Ovary (tissue), 9 donors: ENCODE data around the gene AP1B1. TPM values are rescaled to one million over a fixed set of nuclear protein-coding genes. Genes with fewer than 3 reads are reported as not detected.

Source experiments
- DNase-seq, 5 donors: peaks; one replicate each; pipeline ENCODE4 v3.0.0-alpha.2; 2019 to 2020
- H3K27ac ChIP-seq, 2 donors: fragments of 200-600 bp; one replicate each; pipeline versions ENCODE4 v1.5.1 to v1.8.0; 2019 to 2022
- H3K27me3 ChIP-seq: fragments of 200-600 bp; one replicate; pipeline ENCODE4 v1.8.0; 2022
- H3K36me3 ChIP-seq: fragments of 200-600 bp; sonication (generic); one replicate; pipeline ENCODE4 v1.5.1; 2019
- H3K4me1 ChIP-seq: one replicate; pipeline ENCODE4 v1.8.1; 2013; ENCODE audit warnings: mild to moderate bottlenecking, moderate library complexity; ENCODE audit not compliant: insufficient read depth
- H3K4me3 ChIP-seq: fragments of 200-600 bp; sonication (generic); one replicate; pipeline ENCODE4 v1.5.1; 2017
- H3K9me3 ChIP-seq, 2 donors: fragments of 200-600 bp in 1 of 2; sonication (generic) in 1 of 2; one replicate each; pipeline versions ENCODE4 v1.5.1 to v1.8.1; 2013 to 2019; ENCODE audit warnings: mild to moderate bottlenecking in 1 of 2, moderate library complexity in 1 of 2
- CTCF ChIP-seq, 3 donors: fragments of 450-650 bp in 2 of 3; fragments of 200-600 bp in 1 of 3; IDR thresholded peaks; one replicate each; pipeline versions ENCODE4 v1.5.1 to v1.8.0; 2016 to 2022; ENCODE audit warnings: antibody characterized with exemption in 3 of 3, mild to moderate bottlenecking in 1 of 3
- EP300 ChIP-seq: sonication (generic); formaldehyde crosslinking; IDR thresholded peaks from one replicate; pipeline ENCODE4 v1.6.1; 2017; ENCODE audit warnings: antibody characterized with exemption
- POLR2A ChIP-seq: fragments of 450-650 bp; IDR thresholded peaks from one replicate; pipeline ENCODE4 v1.6.1; 2017; ENCODE audit warnings: antibody characterized with exemption, mild to moderate bottlenecking, moderate library complexity
- WGBS, 3 donors: extraction: QIAGEN DNeasy Blood & Tissue Kit in 1 of 3; methylation state at CpG; one replicate each; pipeline versions ENCODE4 v1.1.5 to v1.1.7; 2013 to 2017; 5-methylcytosine and 5-hydroxymethylcytosine counted together
- intact Hi-C, 4 donors: fragments of 100-400 bp; cut with DNase I; formaldehyde crosslinking; loops; one replicate each; pipeline versions ENCODE4 v1.11.0 to v1.15.1; 2022 to 2023
- polyA plus RNA-seq, 2 donors: library from polyadenylated mRNA; stranded (reverse); fragments of 200-250 nt in 1 of 2; fragments of 350-450 nt in 1 of 2; fragmentation: Illumina TruSeq in 1 of 2; extraction: RNeasy Lipid Tissue Mini Kit (QIAGEN cat#74804) in 1 of 2; gene quantifications; one replicate each; pipeline ENCODE4 v1.2.3, GENCODE V29; 2013 to 2014
- total RNA-seq, 7 donors: library from RNA; depleted of rRNA in 2 of 7; stranded (reverse); fragments of >200 nt in 2 of 7; fragmentation: NEBNext Ultra II Directional in 3 of 7; extraction: Animal tissue kit (Norgen Biotek cat#: 25700) in 3 of 7; gene quantifications; one replicate each; pipeline versions ENCODE4 v1.1.0 to v1.2.4, GENCODE V29; 2016 to 2023
- donor health status: DM: no; HTN: no; CAD: no; lungs with moderate emphysema.
- donor health status: DM: no; HTN: no; CAD: no.
- donor health status: Bipolar disorder and iron deficiency.
- donor health status: DM: yes; HTN: yes; CAD: no.
- donor health status: DM: no; HTN: no; CAD: no.
- donor health status: DM: yes; HTN: yes; CAD: no.

Gene AP1B1
- total and polyA plus RNA-seq, 9 donors = 17.7 to 54.0 (median 36.8) TPM

DNA sequence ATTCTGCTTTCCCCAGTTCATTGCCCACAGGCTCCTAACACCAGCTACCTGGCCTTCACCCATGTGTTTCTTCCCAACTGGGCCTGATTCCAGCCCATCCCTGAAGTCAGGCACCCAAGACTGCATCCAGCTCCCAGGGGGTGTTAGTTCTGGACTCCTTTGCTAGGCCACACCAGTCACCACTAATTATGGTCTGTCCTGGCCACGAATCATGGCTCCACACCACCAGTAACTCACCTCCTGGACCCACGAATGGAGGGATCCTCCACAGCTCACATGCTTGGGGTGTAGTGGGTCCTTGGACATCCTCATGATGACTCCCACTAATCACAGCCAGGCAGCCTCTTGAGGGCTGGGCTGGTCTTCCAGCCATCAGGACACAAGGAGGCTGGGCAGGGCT, 69.3 kb downstream of the AP1B1 start:
- Histone ChIP-seq H3K4me1 (peaks cover 2% of the 10 kb centered on the region), H3K4me3 (no peak overlapping the region), H3K27me3 (no peaks in the 10 kb centered on the region), H3K27ac (no peak overlapping the region), H3K36me3 (no peaks in the 10 kb centered on the region), H3K9me3 (no peaks in the 10 kb centered on the region)
- DNase-seq = no peak
- intact Hi-C loops = no loop called here
- no peak for TF ChIP-seq CTCF (IDR thresholded peaks at IDR 0.05)
- no peak for TF ChIP-seq POLR2A
- no peak for TF ChIP-seq EP300
- WGBS, 3 donors = 78 to 86% (median 85%) methylated on average over 2 of the region's 2 CpGs

DNA sequence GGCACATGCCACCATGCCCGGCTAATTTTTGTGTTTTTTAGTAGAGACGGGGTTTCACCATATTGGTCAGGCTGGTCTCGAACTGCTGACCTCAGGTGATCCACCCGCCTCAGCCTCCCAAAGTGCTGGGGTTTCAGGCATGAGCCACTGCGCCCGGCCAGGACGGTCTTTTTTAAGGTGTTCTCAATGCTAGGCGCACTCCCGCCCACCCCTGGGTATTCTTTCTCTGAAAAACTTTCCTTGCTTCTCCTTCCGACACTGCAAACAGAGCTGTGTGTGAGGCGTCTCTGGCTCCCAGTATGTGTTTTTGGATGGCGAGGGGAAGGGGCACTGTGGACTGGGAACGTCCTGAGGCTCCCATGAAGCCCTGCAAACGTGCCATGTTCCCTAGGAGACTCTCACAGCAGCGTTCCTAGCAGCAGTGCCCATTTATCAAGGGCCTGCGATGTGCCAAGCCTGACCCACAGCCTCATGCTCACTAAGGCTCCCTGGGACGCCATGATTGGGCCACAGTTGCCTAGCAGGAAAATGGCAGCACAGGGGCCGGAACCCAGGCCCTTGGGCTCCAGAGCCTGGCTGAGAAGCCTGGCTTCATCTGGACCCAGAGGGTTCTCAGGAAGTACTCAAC, 70.4 kb downstream of the AP1B1 start:
- intact Hi-C loops = no loop called here
- no peak for DNase-seq
- Histone ChIP-seq H3K4me3 (no peak overlapping the region), H3K4me1 (peaks cover 5% of the 10 kb centered on the region), H3K36me3 (no peaks in the 10 kb centered on the region), H3K9me3 (no peaks in the 10 kb centered on the region), H3K27ac (no peak overlapping the region), H3K27me3 (no peaks in the 10 kb centered on the region)
- WGBS, 3 donors = 93 to 94% (median 93%) methylated on average over 17 to 18 of the region's 18 CpGs
- no peak for TF ChIP-seq EP300
- TF ChIP-seq CTCF (IDR thresholded peaks at IDR 0.05) = no peak
- no peak for TF ChIP-seq POLR2A

GRCh38 chr22:29316141-29316828, 72.1 kb downstream of the AP1B1 start:
- WGBS, 3 donors = 43 to 47% (median 44%) methylated on average over 18 of the region's 18 CpGs

More at GRCh38 chr22:29316141-29316828, 72.1 kb downstream of the AP1B1 start:
- no peak overlapping the region for H3K27ac ChIP-seq
- no peak overlapping the region for H3K4me3 ChIP-seq
- H3K36me3 ChIP-seq = no peaks in the 10 kb centered on the region
- no peak for DNase-seq
- H3K4me1 ChIP-seq = peaks cover 9% of the 10 kb centered on the region
- TF ChIP-seq CTCF (IDR thresholded peaks at IDR 0.05) (no peak), POLR2A (no peak), EP300 (no peak)
- no peaks in the 10 kb centered on the region for H3K9me3 ChIP-seq
- intact Hi-C loops = no loop called here
- H3K27me3 ChIP-seq = no peaks in the 10 kb centered on the region
